ENCODE results near the gene WDR81.

DNA sequence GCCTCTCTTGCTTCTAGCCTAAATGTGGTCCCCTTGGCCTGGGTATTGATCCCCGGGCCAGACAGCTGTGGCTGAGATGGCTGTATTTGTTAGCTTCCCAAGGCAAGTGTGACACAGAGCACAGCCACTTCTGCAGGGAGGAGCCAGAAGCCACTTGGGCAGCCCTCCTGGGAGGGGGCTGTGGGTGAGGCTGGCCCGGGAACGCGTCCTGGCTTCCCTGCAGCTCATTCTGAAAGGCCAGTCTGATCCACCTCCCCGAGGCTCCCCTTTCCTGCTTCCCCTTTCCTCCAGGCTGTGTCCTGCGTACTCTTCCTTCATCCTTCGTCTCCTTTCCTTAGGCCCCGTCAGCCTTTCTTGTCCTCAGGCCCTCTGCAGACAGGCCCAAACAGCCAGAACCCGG lies 26.1 kb downstream of the WDR81 start:
- TF ChIP-seq, protein P1, sequence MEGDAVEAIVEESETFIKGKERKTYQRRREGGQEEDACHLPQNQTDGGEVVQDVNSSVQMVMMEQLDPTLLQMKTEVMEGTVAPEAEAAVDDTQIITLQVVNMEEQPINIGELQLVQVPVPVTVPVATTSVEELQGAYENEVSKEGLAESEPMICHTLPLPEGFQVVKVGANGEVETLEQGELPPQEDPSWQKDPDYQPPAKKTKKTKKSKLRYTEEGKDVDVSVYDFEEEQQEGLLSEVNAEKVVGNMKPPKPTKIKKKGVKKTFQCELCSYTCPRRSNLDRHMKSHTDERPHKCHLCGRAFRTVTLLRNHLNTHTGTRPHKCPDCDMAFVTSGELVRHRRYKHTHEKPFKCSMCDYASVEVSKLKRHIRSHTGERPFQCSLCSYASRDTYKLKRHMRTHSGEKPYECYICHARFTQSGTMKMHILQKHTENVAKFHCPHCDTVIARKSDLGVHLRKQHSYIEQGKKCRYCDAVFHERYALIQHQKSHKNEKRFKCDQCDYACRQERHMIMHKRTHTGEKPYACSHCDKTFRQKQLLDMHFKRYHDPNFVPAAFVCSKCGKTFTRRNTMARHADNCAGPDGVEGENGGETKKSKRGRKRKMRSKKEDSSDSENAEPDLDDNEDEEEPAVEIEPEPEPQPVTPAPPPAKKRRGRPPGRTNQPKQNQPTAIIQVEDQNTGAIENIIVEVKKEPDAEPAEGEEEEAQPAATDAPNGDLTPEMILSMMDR (IDR thresholded peaks at IDR 0.05), result no peak
- TF ChIP-seq POLR2AphosphoS5 (IDR thresholded peaks at IDR 0.05) (no peak), POLR2A (IDR thresholded peaks at IDR 0.05) (no peak), EP300 (IDR thresholded peaks at IDR 0.05) (no peak)

Data from stomach (tissue), 4 donors.